Neuron (in vitro differentiated cells): ENCODE data around the gene SSBP2.

Source experiments
- H2AFZ ChIP-seq: one replicate; pipeline ENCODE4 v1.6.1; 2013; ENCODE audit warnings: low read depth, mild to moderate bottlenecking, inconsistent platforms, low read length, moderate library complexity
- H3K27me3 ChIP-seq: one replicate; pipeline ENCODE4 v1.6.1; 2013; ENCODE audit warnings: low read length; ENCODE audit not compliant: insufficient read depth
- H3K36me3 ChIP-seq: one replicate; pipeline ENCODE4 v1.6.1; 2013; ENCODE audit warnings: low read length; ENCODE audit not compliant: insufficient read depth
- H3K4me1 ChIP-seq: one replicate; pipeline ENCODE4 v1.6.1; 2013; ENCODE audit warnings: low read length; ENCODE audit not compliant: insufficient read depth
- H3K4me3 ChIP-seq: 2 replicates; pipeline ENCODE4 v1.5.1; 2013; ENCODE audit warnings: mild to moderate bottlenecking, low read length, moderate library complexity
- H3K9me3 ChIP-seq: one replicate; pipeline ENCODE4 v1.6.1; 2013; ENCODE audit warnings: low read length

SSBP2 gene

GRCh38 chr5:81749561-81750307 is 1.2 kb downstream of the SSBP2 start:
- Histone ChIP-seq H3K9me3 (no peaks in the 10 kb centered on the region), H3K27me3 (no peaks in the 10 kb centered on the region), H2AFZ (no peak overlapping the region), H3K36me3 (no peaks in the 10 kb centered on the region), H3K4me3 (peak overlapping the region; percentile 59), H3K4me1 (peaks cover 60% of the 10 kb centered on the region)

DNA sequence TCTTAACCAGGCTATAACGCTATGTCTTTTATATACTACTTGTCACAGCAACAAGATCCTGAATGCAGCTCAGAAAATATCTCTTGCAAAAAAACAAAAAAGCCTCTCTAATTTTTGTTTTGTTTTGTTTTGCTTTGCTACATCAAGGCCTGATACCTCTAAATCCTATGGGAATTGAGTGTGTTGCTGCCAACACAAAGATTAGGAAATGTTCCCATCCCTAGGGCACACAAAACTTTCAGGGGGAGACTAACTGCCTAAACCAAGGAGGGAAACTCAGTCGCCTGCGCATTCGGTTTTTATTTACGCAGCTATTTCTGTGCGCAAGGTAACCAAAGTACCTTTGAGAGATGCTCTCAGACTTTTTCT is 1.7 kb downstream of the SSBP2 start:
- Histone ChIP-seq H3K36me3 (no peaks in the 10 kb centered on the region), H2AFZ (no peak overlapping the region), H3K4me1 (peaks cover 60% of the 10 kb centered on the region), H3K4me3 (peak overlapping the region; percentile 59), H3K9me3 (no peaks in the 10 kb centered on the region), H3K27me3 (no peaks in the 10 kb centered on the region)

GRCh38 chr5:81748556-81748955 is 2.3 kb downstream of the SSBP2 start:
- peak overlapping the region; percentile 59 for H3K4me3 ChIP-seq
- H3K4me1 ChIP-seq: peaks cover 58% of the 10 kb centered on the region
- H2AFZ ChIP-seq: no peak overlapping the region
- H3K9me3 ChIP-seq: no peaks in the 10 kb centered on the region
- H3K27me3 ChIP-seq: no peaks in the 10 kb centered on the region
- no peaks in the 10 kb centered on the region for H3K36me3 ChIP-seq

- Histone ChIP-seq H2AFZ (no peak overlapping the region), H3K27me3 (no peaks in the 10 kb centered on the region), H3K36me3 (peaks cover 2% of the 10 kb centered on the region), H3K9me3 (no peaks in the 10 kb centered on the region), H3K4me1 (peaks cover 50% of the 10 kb centered on the region), H3K4me3 (no peak overlapping the region)
These were observed 3.9 kb downstream of the SSBP2 start for GRCh38 chr5:81747030-81747429.

DNA sequence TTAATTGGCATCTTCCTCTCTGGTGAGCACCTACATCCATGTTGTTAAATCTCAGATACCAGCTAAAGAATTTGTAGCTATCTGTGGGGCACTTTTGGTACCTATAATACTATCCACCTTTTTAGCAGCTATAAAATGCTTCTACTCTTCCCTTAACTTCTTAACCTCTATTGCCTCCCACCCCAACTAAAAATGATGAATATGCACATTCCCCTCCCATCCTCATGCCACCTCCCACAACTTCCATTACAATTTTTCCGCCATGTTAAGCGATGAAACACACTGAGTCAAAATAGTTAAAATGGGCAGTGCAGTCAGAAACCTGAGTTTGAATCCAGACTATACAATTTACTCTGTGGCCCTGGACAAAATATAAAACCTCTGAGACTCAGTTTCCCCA is 10.1 kb downstream of the SSBP2 start:
- Histone ChIP-seq H3K36me3 (peaks cover 2% of the 10 kb centered on the region), H3K4me1 (peaks cover 13% of the 10 kb centered on the region), H3K27me3 (no peaks in the 10 kb centered on the region), H3K4me3 (no peak overlapping the region), H3K9me3 (no peaks in the 10 kb centered on the region), H2AFZ (no peak overlapping the region)

GRCh38 chr5:81739291-81739690 is 11.6 kb downstream of the SSBP2 start:
- no peak overlapping the region for H3K4me3 ChIP-seq
- H3K27me3 ChIP-seq: no peaks in the 10 kb centered on the region
- H3K36me3 ChIP-seq: peaks cover 2% of the 10 kb centered on the region
- no peak overlapping the region for H2AFZ ChIP-seq
- no peaks in the 10 kb centered on the region for H3K9me3 ChIP-seq
- peaks cover 1% of the 10 kb centered on the region for H3K4me1 ChIP-seq

DNA sequence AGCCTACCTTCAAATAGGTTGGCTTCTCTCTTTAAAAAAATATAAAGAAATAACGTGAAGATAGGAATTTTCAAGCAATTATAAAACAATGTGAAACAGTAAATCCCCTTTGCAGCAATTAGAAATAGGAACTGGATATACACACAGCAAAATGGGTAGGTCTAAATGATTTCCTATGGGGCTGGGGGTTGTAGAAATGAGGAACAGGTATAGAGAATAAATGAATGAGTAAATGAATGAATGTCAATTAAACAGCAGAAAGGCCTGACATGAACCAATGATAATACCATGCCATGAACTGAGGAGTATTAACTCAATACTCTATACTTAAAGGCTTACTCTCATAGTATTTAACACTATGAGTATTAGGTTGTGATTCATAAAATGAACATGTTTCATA is 21.6 kb downstream of the SSBP2 start:
- Histone ChIP-seq H3K36me3 (peaks cover 2% of the 10 kb centered on the region), H3K4me1 (peaks cover 5% of the 10 kb centered on the region), H3K27me3 (no peaks in the 10 kb centered on the region), H2AFZ (no peak overlapping the region), H3K9me3 (no peaks in the 10 kb centered on the region), H3K4me3 (no peak overlapping the region)

- no peaks in the 10 kb centered on the region for H3K27me3 ChIP-seq
- H2AFZ ChIP-seq: no peak overlapping the region
- H3K36me3 ChIP-seq: peaks cover 2% of the 10 kb centered on the region
- H3K9me3 ChIP-seq: no peaks in the 10 kb centered on the region
- H3K4me1 ChIP-seq: peaks cover 5% of the 10 kb centered on the region
- H3K4me3 ChIP-seq: no peak overlapping the region
These were observed 22.6 kb downstream of the SSBP2 start for GRCh38 chr5:81728301-81728700.

- Histone ChIP-seq H3K9me3 (no peaks in the 10 kb centered on the region), H3K36me3 (peaks cover 2% of the 10 kb centered on the region), H3K4me3 (no peak overlapping the region), H3K27me3 (no peaks in the 10 kb centered on the region), H2AFZ (no peak overlapping the region), H3K4me1 (no peaks in the 10 kb centered on the region)
These were observed 24.6 kb downstream of the SSBP2 start for GRCh38 chr5:81726297-81726696.

- no peaks in the 10 kb centered on the region for H3K27me3 ChIP-seq
- no peak overlapping the region for H3K4me3 ChIP-seq
These were observed 26.3 kb downstream of the SSBP2 start for GRCh38 chr5:81724571-81724970.

DNA sequence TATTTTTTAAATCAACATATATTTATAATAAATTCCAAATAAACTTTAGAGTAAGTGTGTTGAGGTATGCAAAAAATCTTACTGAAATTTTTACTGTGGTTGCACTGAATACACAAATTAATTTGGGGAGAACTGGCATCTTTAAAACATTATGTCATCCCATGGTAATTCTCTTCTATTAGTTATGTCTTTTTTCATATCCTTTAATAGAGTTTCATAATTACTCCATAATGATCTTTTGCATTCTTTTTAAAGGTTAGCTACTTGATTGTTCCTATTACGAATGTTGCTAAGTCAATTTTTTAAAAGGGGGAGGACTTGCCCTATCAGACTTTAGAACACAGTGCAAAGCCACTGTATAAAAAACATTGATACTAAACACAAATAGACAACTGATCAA is 26.8 kb downstream of the SSBP2 start:
- Histone ChIP-seq H3K9me3 (no peaks in the 10 kb centered on the region), H3K36me3 (peaks cover 2% of the 10 kb centered on the region), H3K4me1 (no peaks in the 10 kb centered on the region), H2AFZ (no peak overlapping the region), H3K4me3 (no peak overlapping the region), H3K27me3 (no peaks in the 10 kb centered on the region)

More at GRCh38 chr5:81724571-81724970, 26.3 kb downstream of the SSBP2 start:
- Histone ChIP-seq H3K9me3 (no peaks in the 10 kb centered on the region), H2AFZ (no peak overlapping the region), H3K4me1 (no peaks in the 10 kb centered on the region), H3K36me3 (peaks cover 2% of the 10 kb centered on the region)

GRCh38 chr5:81721049-81721448 is 29.8 kb downstream of the SSBP2 start:
- Histone ChIP-seq H3K4me3 (no peak overlapping the region), H2AFZ (no peak overlapping the region), H3K9me3 (no peaks in the 10 kb centered on the region), H3K27me3 (no peaks in the 10 kb centered on the region), H3K36me3 (peaks cover 4% of the 10 kb centered on the region), H3K4me1 (no peaks in the 10 kb centered on the region)

DNA sequence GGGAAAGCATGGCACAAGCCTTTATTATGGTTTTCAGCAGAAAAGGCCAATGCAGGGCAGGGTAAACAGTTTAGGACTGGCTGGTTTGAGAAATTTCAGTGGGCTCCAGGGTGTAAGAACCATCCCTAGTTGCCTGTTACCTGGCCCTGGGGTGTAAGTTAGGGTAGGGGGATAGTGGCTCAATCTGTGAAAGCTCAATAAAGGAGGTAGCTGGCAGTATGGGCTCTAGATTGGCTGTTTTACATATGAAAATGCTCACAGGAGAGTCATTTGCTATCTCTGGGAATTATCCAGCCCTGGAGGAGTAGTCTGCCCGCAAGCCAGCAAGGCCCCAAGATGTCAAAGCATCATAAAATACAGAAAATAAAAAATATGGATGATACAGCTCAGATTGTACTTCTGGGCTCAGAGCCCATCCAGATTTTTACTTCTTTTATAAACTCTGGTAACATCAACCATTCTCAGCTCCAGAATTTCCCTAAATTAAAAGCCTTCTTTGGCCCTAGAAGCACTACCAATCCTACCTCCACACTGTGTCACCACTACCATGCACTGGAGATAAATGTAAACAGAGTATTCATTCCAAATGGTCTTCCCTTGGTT is 31.1 kb downstream of the SSBP2 start:
- Histone ChIP-seq H2AFZ (no peak overlapping the region), H3K4me1 (no peaks in the 10 kb centered on the region), H3K36me3 (peaks cover 4% of the 10 kb centered on the region), H3K27me3 (no peaks in the 10 kb centered on the region), H3K9me3 (no peaks in the 10 kb centered on the region), H3K4me3 (no peak overlapping the region)

- H3K4me3 ChIP-seq: no peak overlapping the region
These were observed 32.6 kb downstream of the SSBP2 start for GRCh38 chr5:81718300-81718699.

More at GRCh38 chr5:81718300-81718699, 32.6 kb downstream of the SSBP2 start:
- H3K4me1 ChIP-seq: no peaks in the 10 kb centered on the region
- H3K9me3 ChIP-seq: no peaks in the 10 kb centered on the region
- no peak overlapping the region for H2AFZ ChIP-seq
- peaks cover 2% of the 10 kb centered on the region for H3K36me3 ChIP-seq
- no peaks in the 10 kb centered on the region for H3K27me3 ChIP-seq
